Astrocyte (in vitro differentiated cells and primary cell): ENCODE data around the gene PSEN1. TPM values are rescaled to one million over a fixed set of nuclear protein-coding genes. Genes with fewer than 3 reads are reported as not detected.

ENCODE experiments used
- DNase-seq: peaks from one replicate; pipeline ENCODE4 v3.0.0-alpha.2; 2010; ENCODE audit warnings: low read depth
- FAIRE-seq: peaks from 2 replicates; lab custom pipeline; 2011; peaks lifted over from hg19 to GRCh38; lab: Jason Lieb, UNC
- H2AFZ ChIP-seq: 2 replicates; pipeline ENCODE4 v1.6.0; 2012; ENCODE audit warnings: low read depth, low read length, inconsistent platforms
- H3K27ac ChIP-seq: 2 replicates; pipeline ENCODE4 v1.5.1; 2011; ENCODE audit warnings: low read depth, low read length, inconsistent platforms
- H3K27me3 ChIP-seq: 2 replicates; pipeline ENCODE4 v1.6.0; 2011; ENCODE audit warnings: low read length, inconsistent platforms; ENCODE audit not compliant: insufficient read depth
- H3K36me3 ChIP-seq: 2 replicates; pipeline ENCODE4 v1.5.1; 2011; ENCODE audit warnings: low read length, inconsistent platforms; ENCODE audit not compliant: insufficient read depth
- H3K4me1 ChIP-seq: 2 replicates; pipeline ENCODE4 v1.5.1; 2011; ENCODE audit warnings: low read length, inconsistent platforms; ENCODE audit not compliant: insufficient read depth
- H3K4me2 ChIP-seq: 2 replicates; pipeline ENCODE4 v1.6.0; 2012; ENCODE audit warnings: low read length, inconsistent platforms
- H3K4me3 ChIP-seq: 2 replicates; pipeline ENCODE4 v1.5.1; 2011; ENCODE audit warnings: low read depth, mild to moderate bottlenecking, low read length, inconsistent platforms; ENCODE audit not compliant: insufficient read depth
- H3K79me2 ChIP-seq: 2 replicates; pipeline ENCODE4 v1.6.0; 2012; ENCODE audit warnings: mild to moderate bottlenecking, low read length, inconsistent platforms; ENCODE audit not compliant: insufficient read depth
- H3K9ac ChIP-seq: 2 replicates; pipeline ENCODE4 v1.6.0; 2012; ENCODE audit warnings: mild to moderate bottlenecking, low read length, inconsistent platforms
- H3K9me3 ChIP-seq: 2 replicates; pipeline ENCODE4 v1.5.1; 2012; ENCODE audit warnings: low read depth, mild to moderate bottlenecking, low read length, inconsistent platforms; ENCODE audit not compliant: insufficient read depth
- H4K20me1 ChIP-seq: 2 replicates; pipeline ENCODE4 v1.6.0; 2012; ENCODE audit warnings: low read length, inconsistent platforms; ENCODE audit not compliant: insufficient read depth
- H3K27ac Mint-ChIP-seq: one replicate; pipeline ENCODE4 v1.8.0; 2021; ENCODE audit warnings: mild to moderate bottlenecking, mixed read lengths; ENCODE audit not compliant: unreplicated experiment
- H3K27me3 Mint-ChIP-seq: one replicate; pipeline ENCODE4 v1.8.0; 2021; ENCODE audit warnings: low read depth, mixed read lengths; ENCODE audit not compliant: unreplicated experiment
- H3K36me3 Mint-ChIP-seq: one replicate; pipeline ENCODE4 v1.8.0; 2021; ENCODE audit warnings: low read depth, mixed read lengths; ENCODE audit not compliant: unreplicated experiment
- H3K4me1 Mint-ChIP-seq: one replicate; pipeline ENCODE4 v1.8.0; 2021; ENCODE audit warnings: low read depth, mixed read lengths; ENCODE audit not compliant: unreplicated experiment
- H3K4me3 Mint-ChIP-seq: one replicate; pipeline ENCODE4 v1.8.0; 2021; ENCODE audit warnings: mild to moderate bottlenecking, moderate library complexity, mixed read lengths; ENCODE audit not compliant: unreplicated experiment
- H3K9me3 Mint-ChIP-seq: one replicate; pipeline ENCODE4 v1.8.0; 2021; ENCODE audit warnings: mild to moderate bottlenecking, mixed read lengths; ENCODE audit not compliant: unreplicated experiment
- CTCF ChIP-seq: IDR thresholded peaks from 2 replicates; pipeline ENCODE4 v1.5.1; 2011; ENCODE audit warnings: low read depth, mild to moderate bottlenecking, inconsistent platforms, low read length, moderate library complexity; ENCODE audit not compliant: insufficient read depth
- EZH2 ChIP-seq: IDR thresholded peaks from 2 replicates; pipeline ENCODE4 v1.6.1; 2012; ENCODE audit warnings: mild to moderate bottlenecking, low read length, inconsistent platforms; ENCODE audit not compliant: insufficient read depth
- total RNA-seq: library from RNA; stranded (reverse); gene quantifications from 2 replicates; pipeline ENCODE4 v1.2.1, GENCODE V29; 2021

Gene PSEN1
- total RNA-seq, 1 donor from 2014 or later: 89.5 TPM

DNA sequence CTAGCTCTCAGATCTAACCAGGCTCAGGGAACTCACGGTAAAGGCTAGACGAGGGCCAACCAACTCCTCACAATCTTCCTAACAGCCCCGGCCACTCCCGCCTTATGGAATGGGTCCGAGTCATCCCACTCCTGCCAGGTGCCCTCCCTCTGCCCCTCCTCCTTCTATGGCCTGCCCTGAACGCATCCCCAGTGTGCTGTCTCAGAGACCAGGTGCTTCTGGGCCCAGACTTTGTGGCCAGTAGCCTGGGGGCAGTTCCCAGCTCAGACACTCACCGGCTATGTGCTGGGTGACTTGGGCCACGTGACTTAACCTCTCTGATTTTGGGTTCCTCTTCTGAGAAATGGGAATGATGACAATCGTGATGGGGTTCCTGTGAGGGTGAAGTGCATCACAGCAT lies 123.5 kb downstream of the PSEN1 start:
- Histone ChIP-seq H3K9ac (no peak overlapping the region), H3K36me3 (no peaks in the 10 kb centered on the region), H2AFZ (no peak overlapping the region), H3K27me3 (no peaks in the 10 kb centered on the region), H3K9me3 (no peaks in the 10 kb centered on the region), H3K4me2 (no peak overlapping the region), H3K4me1 (no peaks in the 10 kb centered on the region), H3K27ac (no peak overlapping the region), H3K79me2 (no peaks in the 10 kb centered on the region), H4K20me1 (no peaks in the 10 kb centered on the region), H3K4me3 (no peak overlapping the region)
- H3K4me1 Mint-ChIP-seq: no peaks in the 10 kb centered on the region
- peaks cover 3% of the 10 kb centered on the region for H3K36me3 Mint-ChIP-seq
- no peaks in the 10 kb centered on the region for H3K9me3 Mint-ChIP-seq
- FAIRE-seq: no peak
- no peak overlapping the region for H3K4me3 Mint-ChIP-seq
- TF ChIP-seq CTCF: no peak
- TF ChIP-seq EZH2: no peak
- peaks cover 13% of the 10 kb centered on the region for H3K27me3 Mint-ChIP-seq
- DNase-seq: no peak
- H3K27ac Mint-ChIP-seq: no peak overlapping the region

DNA sequence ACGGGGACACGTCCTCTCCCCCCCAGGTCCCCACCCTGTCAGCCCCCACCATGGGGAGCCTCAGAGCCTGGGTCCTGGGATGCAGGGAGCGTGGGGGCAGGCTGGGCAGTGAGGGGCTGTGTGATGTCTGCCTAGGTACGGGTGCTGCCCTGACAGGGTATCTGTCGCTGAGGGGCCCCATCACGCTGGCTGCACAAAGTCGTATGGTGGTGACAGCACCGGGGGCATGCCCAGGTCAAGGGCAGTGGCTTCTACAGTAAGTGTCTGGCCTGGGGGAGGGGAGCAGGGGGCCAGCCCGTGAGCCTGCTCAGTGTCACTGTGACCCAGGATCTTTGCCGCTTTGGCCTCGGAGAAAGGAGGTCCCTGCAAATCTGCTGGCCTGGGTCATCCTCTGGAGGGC lies 124.3 kb downstream of the PSEN1 start:
- H3K4me3 ChIP-seq: no peak overlapping the region
- H3K4me2 ChIP-seq: no peak overlapping the region
- no peak overlapping the region for H2AFZ ChIP-seq
- TF ChIP-seq CTCF: no peak
- TF ChIP-seq EZH2: no peak
- H3K4me1 ChIP-seq: no peaks in the 10 kb centered on the region
- H3K27ac ChIP-seq: no peak overlapping the region
- Mint-ChIP-seq H3K4me1 (no peaks in the 10 kb centered on the region), H3K27ac (no peak overlapping the region), H3K36me3 (no peaks in the 10 kb centered on the region), H3K9me3 (no peaks in the 10 kb centered on the region), H3K27me3 (peaks cover 10% of the 10 kb centered on the region), H3K4me3 (no peak overlapping the region)
- H3K9me3 ChIP-seq: no peaks in the 10 kb centered on the region
- no peaks in the 10 kb centered on the region for H3K36me3 ChIP-seq
- no peak overlapping the region for H3K9ac ChIP-seq
- DNase-seq (no peak), FAIRE-seq (no peak)
- H3K79me2 ChIP-seq: no peaks in the 10 kb centered on the region
- H3K27me3 ChIP-seq: no peaks in the 10 kb centered on the region
- no peaks in the 10 kb centered on the region for H4K20me1 ChIP-seq

DNA sequence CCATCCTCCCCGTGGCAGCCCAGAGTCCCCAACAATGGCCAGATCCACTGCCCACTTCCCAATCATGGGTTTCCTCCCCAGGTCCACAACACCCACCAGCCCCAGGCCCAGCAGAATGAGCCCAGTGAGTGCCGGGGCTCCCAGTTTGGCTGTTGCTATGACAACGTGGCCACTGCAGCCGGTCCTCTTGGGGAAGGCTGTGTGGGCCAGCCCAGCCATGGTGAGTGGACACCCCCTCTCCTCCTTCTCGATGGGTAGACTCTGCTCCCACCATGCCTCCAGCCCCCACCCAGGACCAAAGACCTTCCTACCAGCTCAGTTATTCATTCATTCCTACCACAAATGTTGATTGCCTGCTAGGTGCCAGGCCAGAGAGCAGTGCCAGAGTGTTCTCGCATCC lies 124.8 kb downstream of the PSEN1 start:
- Histone ChIP-seq H3K4me1 (no peaks in the 10 kb centered on the region), H3K9ac (no peak overlapping the region), H2AFZ (no peak overlapping the region), H3K4me2 (no peak overlapping the region), H3K9me3 (no peaks in the 10 kb centered on the region), H3K27ac (no peak overlapping the region), H3K79me2 (no peaks in the 10 kb centered on the region), H4K20me1 (no peaks in the 10 kb centered on the region), H3K27me3 (no peaks in the 10 kb centered on the region), H3K36me3 (no peaks in the 10 kb centered on the region), H3K4me3 (no peak overlapping the region)
- H3K36me3 Mint-ChIP-seq: no peaks in the 10 kb centered on the region
- H3K4me3 Mint-ChIP-seq: no peak overlapping the region
- no peak for FAIRE-seq
- no peak for TF ChIP-seq EZH2
- TF ChIP-seq CTCF: no peak
- no peak for DNase-seq
- peak overlapping the region; percentile 72 for H3K27ac Mint-ChIP-seq
- peaks cover 6% of the 10 kb centered on the region for H3K27me3 Mint-ChIP-seq
- no peaks in the 10 kb centered on the region for H3K4me1 Mint-ChIP-seq
- no peaks in the 10 kb centered on the region for H3K9me3 Mint-ChIP-seq
